Activated CD4-positive, alpha-beta T cell treated with anti-CD3 and anti-CD28 coated beads for 36 hours (primary cell): ENCODE measurements around the gene ZSCAN32. TPM values are rescaled to one million over a fixed set of nuclear protein-coding genes. Genes with fewer than 3 reads are reported as not detected.
A peak's percentile ranks its signal among the peaks of the same experiment; 100 is the strongest.

ENCODE experiments used
- ATAC-seq: fragments of 200-7000 bp; cut with Tn5 transposase; one replicate; pipeline ENCODE4 v1.10.0; 2021; ENCODE audit warnings: mild to moderate bottlenecking, moderate library complexity
- CTCF ChIA-PET: fragments of 350-600 bp; sonication (Branson Sonifier 250); formaldehyde crosslinking; loops from one replicate; lab custom pipeline; 2021; ENCODE audit warnings: antibody characterized with exemption; lab: Charles Lee
- POLR2A ChIA-PET: fragments of 350-600 bp; sonication (Branson Sonifier 250); formaldehyde crosslinking; loops from one replicate; lab custom pipeline; 2021; ENCODE audit warnings: antibody characterized with exemption, inconsistent platforms; lab: Charles Lee
- DNase-seq: peaks from one replicate; pipeline ENCODE4 v3.0.0-alpha.2; 2020
- H3K27ac Mint-ChIP-seq: one replicate; pipeline ENCODE4 v1.8.0; 2021; ENCODE audit warnings: mixed read lengths
- H3K27me3 Mint-ChIP-seq: one replicate; pipeline ENCODE4 v1.8.0; 2021; ENCODE audit warnings: mixed read lengths
- H3K36me3 Mint-ChIP-seq: one replicate; pipeline ENCODE4 v1.8.0; 2021; ENCODE audit warnings: low read depth, mixed read lengths
- H3K4me1 Mint-ChIP-seq: one replicate; pipeline ENCODE4 v1.8.0; 2021; ENCODE audit warnings: mixed read lengths
- H3K4me3 Mint-ChIP-seq: one replicate; pipeline ENCODE4 v1.8.0; 2021; ENCODE audit warnings: mild to moderate bottlenecking, moderate library complexity, mixed read lengths
- H3K9me3 Mint-ChIP-seq: one replicate; pipeline ENCODE4 v1.8.0; 2021; ENCODE audit warnings: low read depth, mixed read lengths
- intact Hi-C, 2 experiments: fragments of 100-400 bp; cut with DNase I in 1 of 2; cut with micrococcal nuclease in 1 of 2; formaldehyde crosslinking; loops; one replicate each; pipeline versions ENCODE4 v1.14.2 to v1.15.1; 2022 to 2024; cut with DNase I, micrococcal nuclease
- total RNA-seq, 2 experiments: library from RNA; stranded (reverse); gene quantifications; one replicate each; pipeline ENCODE4 v1.2.3, GENCODE V29; 2021

The ZSCAN32 gene
- total RNA-seq: 10 to 100 TPM; 15.7 to 17.4 TPM

DNA sequence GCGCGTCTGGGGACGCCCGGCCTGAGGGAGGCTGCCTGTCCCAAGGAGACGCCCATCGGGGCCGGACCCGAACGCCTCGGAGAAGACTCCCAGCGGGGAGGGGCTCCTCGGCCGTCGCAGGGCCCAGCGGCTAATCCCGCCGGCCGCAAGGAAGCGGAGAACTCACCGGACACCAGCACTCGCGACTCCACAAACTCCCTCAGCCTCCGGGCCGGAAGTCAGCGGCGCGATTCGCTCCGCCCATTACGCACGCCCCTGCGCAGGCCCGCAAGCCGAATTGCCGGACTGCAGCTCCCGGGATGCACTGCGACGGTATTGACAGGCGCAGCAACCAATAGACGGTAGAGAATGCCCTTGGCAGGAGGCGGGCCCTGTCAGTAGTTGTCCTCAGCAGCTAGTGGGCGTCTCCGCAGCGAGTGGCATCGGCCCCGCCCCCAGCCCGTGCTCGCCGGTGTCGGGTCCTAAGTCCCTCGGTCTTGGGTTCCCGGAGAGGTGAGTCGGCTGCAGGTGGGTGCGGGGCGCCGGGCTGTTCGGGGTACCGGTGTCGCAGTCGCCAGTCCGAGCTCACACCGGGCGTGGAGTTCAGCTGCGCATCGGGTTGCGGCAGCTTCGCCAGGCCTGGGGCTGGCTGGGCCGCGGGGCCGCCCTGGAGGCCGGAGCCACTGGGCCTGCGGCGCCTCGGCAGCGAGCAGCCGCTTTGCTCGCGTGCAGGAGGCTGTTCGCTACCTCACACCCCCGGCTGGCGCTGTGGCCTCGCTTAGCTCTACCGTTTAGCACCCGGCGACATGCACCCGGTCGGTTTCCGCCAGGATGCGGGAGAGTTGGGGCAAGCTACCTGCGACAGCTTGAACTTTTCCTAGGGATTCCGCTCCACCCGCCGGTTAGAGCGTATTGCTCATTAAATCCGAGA is at the start of gene ZSCAN32, which contains the start of gene ZNF174:
Gene ZSCAN32 (minus strand): TSS at position 226 of the 910 bp plus-strand sequence. CDS start 3,447 bp downstream, outside the sequence.
Gene ZNF174 (plus strand): TSS at position 437 of the 910 bp plus-strand sequence. CDS start 790 bp downstream, outside the sequence.
- peaks cover 26% of the 10 kb centered on the region for H3K9me3 Mint-ChIP-seq
- H3K27ac Mint-ChIP-seq: peak within 1 kb of the TSS; percentile 83
- peak within 1 kb of the TSS; percentile 91 for H3K4me3 Mint-ChIP-seq
- H3K27me3 Mint-ChIP-seq: no peaks in the 10 kb centered on the region
- POLR2A ChIA-PET: interaction anchor here (0.5 to 2.3 kb wide), 6 partner anchors 43 to 185 kb away, joined by 3 to 8 read pairs (median 5); partner anchors contain the start of genes NAA60 and ZNF597
- peaks cover 63% of the 10 kb centered on the region for H3K36me3 Mint-ChIP-seq
- H3K4me1 Mint-ChIP-seq: peaks cover 49% of the 10 kb centered on the region
- CTCF ChIA-PET: interaction anchor here (0.7 to 1.4 kb wide), 5 partner anchors 8 to 266 kb away, joined by 3 to 6 read pairs (median 3); partner anchors contain the start of genes NAA60, ZNF213 and ZNF597
- ATAC-seq (peak; percentile 99), DNase-seq (peak; percentile 99)
- intact Hi-C loops: loop anchor here (1.0 to 5.0 kb wide), 12 partner anchors 36 to 277 kb away; partner anchors contain the start of genes ZNF263 (in 2 of the 2), CLUAP1 (in 1 of the 2), NAA60 (in 1 of the 2) and SLX4 (in 1 of the 2)

- DNase-seq (peak; percentile 65), ATAC-seq (peak; percentile 70)
- intact Hi-C loops: loop anchor here in 1 of 2 experiments (5.0 kb wide), 2 partner anchors 58 to 77 kb away; partner anchors contain the start of gene CLUAP1
- ChIA-PET POLR2A (interaction anchor here (0.6 to 2.1 kb wide), 4 partner anchors 13 to 637 kb away, joined by 3 to 12 read pairs (median 6); partner anchors contain the start of genes ZNF174 and ZSCAN32), CTCF (interaction anchor here (0.7 to 2.2 kb wide), 5 partner anchors 13 to 314 kb away, joined by 3 to 7 read pairs (median 6); partner anchors contain the start of genes ZNF174 and ZSCAN32)
- Mint-ChIP-seq H3K9me3 (peaks cover 7% of the 10 kb centered on the region), H3K36me3 (peaks cover 30% of the 10 kb centered on the region), H3K27ac (peak overlapping the region; percentile 93), H3K4me1 (peaks cover 13% of the 10 kb centered on the region), H3K27me3 (no peaks in the 10 kb centered on the region), H3K4me3 (peak overlapping the region; percentile 97)
These were observed 43.2 kb upstream of the ZSCAN32 start for GRCh38 chr16:3444032-3444388.

GRCh38 chr16:3443108-3444031 is 42.6 kb upstream of the ZSCAN32 start, which contains the start of the genes NAA60 and ZNF597:
NAA60 (plus strand) TSS chr16:3443680; CDS start chr16:3476228, 32,548 bp downstream.
ZNF597 (minus strand) TSS chr16:3443504; CDS start chr16:3443153, 351 bp downstream.
- peaks cover 30% of the 10 kb centered on the region for H3K36me3 Mint-ChIP-seq
- ChIA-PET POLR2A (interaction anchor here (0.6 to 2.1 kb wide), 4 partner anchors 14 to 638 kb away, joined by 3 to 12 read pairs (median 6); partner anchors contain the start of genes ZNF174 and ZSCAN32), CTCF (interaction anchor here (0.7 to 2.2 kb wide), 5 partner anchors 9 to 314 kb away, joined by 3 to 7 read pairs (median 5); partner anchors contain the start of genes ZNF174 and ZSCAN32)
- peaks cover 7% of the 10 kb centered on the region for H3K9me3 Mint-ChIP-seq
- peak; percentile 88 for DNase-seq
- H3K4me1 Mint-ChIP-seq: peaks cover 13% of the 10 kb centered on the region
- peak within 1 kb of the TSS; percentile 97 for H3K4me3 Mint-ChIP-seq
- intact Hi-C loops: loop anchor here in 1 of 2 experiments (1.0 to 5.0 kb wide), 5 partner anchors 14 to 160 kb away; partner anchors contain the start of genes CLUAP1, ZNF174, ZNF263 and ZSCAN32
- peak within 1 kb of the TSS; percentile 93 for H3K27ac Mint-ChIP-seq
- peak; percentile 91 for ATAC-seq
- H3K27me3 Mint-ChIP-seq: no peaks in the 10 kb centered on the region

- intact Hi-C loops: loop anchor here in 1 of 2 experiments (5.0 kb wide), 2 partner anchors 63 to 72 kb away; partner anchors contain the start of gene CLUAP1
- ChIA-PET POLR2A (no interaction called here), CTCF (no interaction called here)
- H3K4me3 Mint-ChIP-seq: no peak overlapping the region
- H3K27ac Mint-ChIP-seq: no peak overlapping the region
- no peak for ATAC-seq
- DNase-seq: no peak
- peaks cover 7% of the 10 kb centered on the region for H3K9me3 Mint-ChIP-seq
- H3K36me3 Mint-ChIP-seq: peaks cover 26% of the 10 kb centered on the region
- H3K4me1 Mint-ChIP-seq: peaks cover 7% of the 10 kb centered on the region
- H3K27me3 Mint-ChIP-seq: no peaks in the 10 kb centered on the region
These were observed 38.8 kb upstream of the ZSCAN32 start for GRCh38 chr16:3439637-3440036.

DNA sequence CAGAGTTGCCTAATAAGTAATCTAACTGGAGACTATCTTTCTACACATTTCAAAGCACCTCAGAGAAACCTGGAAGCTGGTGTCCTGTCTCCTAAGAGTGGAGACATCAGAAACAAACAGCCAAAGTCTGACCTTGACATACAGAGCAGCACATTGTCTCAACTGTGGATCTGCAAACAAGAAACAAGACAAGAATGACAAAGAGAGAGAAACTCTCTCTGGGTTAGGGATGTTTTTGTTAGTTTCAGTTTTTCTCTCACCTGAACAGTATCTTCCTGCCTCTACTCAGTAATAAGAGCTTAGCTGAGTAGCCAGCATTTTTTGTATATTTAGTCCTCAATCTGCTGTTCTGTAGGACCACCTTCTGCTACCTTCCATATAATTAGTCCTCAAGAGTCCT is 33.6 kb upstream of the ZSCAN32 start:
- Mint-ChIP-seq H3K27me3 (no peaks in the 10 kb centered on the region), H3K27ac (no peak overlapping the region), H3K36me3 (peaks cover 18% of the 10 kb centered on the region), H3K9me3 (peaks cover 12% of the 10 kb centered on the region), H3K4me3 (no peak overlapping the region), H3K4me1 (peaks cover 16% of the 10 kb centered on the region)
- ChIA-PET POLR2A (no interaction called here), CTCF (no interaction called here)
- ATAC-seq (peak; percentile 28), DNase-seq (no peak)
- intact Hi-C loops: no loop called here

- Mint-ChIP-seq H3K4me3 (peak overlapping the region; percentile 65), H3K36me3 (peaks cover 15% of the 10 kb centered on the region), H3K4me1 (peaks cover 16% of the 10 kb centered on the region), H3K27ac (peak overlapping the region; percentile 67), H3K9me3 (peaks cover 12% of the 10 kb centered on the region), H3K27me3 (no peaks in the 10 kb centered on the region)
- ChIA-PET CTCF (interaction anchor here (0.7 to 1.4 kb wide), 3 partner anchors 48 to 168 kb away, joined by 3 to 4 read pairs (median 3); no protein-coding TSS in a partner anchor), POLR2A (no interaction called here)
- DNase-seq (peak; percentile 81), ATAC-seq (peak; percentile 96)
- intact Hi-C loops: no loop called here
These were observed 31.0 kb upstream of the ZSCAN32 start for GRCh38 chr16:3431779-3432219.

DNA sequence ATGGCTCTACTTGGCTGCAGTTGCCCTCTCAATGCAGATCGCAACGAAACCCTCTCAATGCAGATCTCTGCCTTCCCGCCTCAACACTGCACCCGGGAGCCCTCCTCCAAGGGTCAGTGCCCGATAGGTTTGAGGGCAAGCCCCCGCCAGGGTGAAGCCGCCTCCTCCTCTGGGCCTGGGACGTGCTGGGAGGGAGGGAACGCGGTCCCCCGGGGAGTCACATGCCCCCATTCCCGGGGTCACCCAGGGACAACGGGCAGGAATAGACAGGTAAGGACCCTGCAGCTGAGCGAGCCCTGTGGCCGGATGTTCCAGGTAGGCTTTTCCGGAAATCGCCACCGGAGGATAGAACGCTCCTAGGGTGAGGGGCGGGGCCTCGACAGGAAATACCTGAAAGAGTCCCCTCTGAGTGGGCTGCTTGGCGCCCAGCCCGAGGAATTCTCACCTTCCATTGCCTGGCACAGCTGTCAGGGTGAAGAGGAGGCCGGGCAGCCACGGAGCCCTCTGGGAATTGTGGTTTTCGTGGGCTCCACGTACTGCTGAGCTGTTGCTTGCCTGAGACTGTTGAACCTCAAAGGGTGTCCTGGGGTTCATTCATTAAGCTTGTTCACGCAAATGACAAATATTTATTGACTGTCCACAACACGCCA is 13.1 kb upstream of the ZSCAN32 start:
- H3K27ac Mint-ChIP-seq: no peak overlapping the region
- DNase-seq (no peak), ATAC-seq (no peak)
- no peaks in the 10 kb centered on the region for H3K27me3 Mint-ChIP-seq
- no peak overlapping the region for H3K4me3 Mint-ChIP-seq
- POLR2A ChIA-PET: no interaction called here
- H3K4me1 Mint-ChIP-seq: no peaks in the 10 kb centered on the region
- H3K9me3 Mint-ChIP-seq: peaks cover 43% of the 10 kb centered on the region
- intact Hi-C loops: no loop called here
- CTCF ChIA-PET: interaction anchor here (0.6 to 0.7 kb wide), 2 partner anchors 92 to 260 kb away, joined by 3 to 4 read pairs; no protein-coding TSS in a partner anchor
- H3K36me3 Mint-ChIP-seq: peaks cover 25% of the 10 kb centered on the region

- Mint-ChIP-seq H3K27ac (no peak overlapping the region), H3K27me3 (no peaks in the 10 kb centered on the region), H3K4me1 (peaks cover 6% of the 10 kb centered on the region), H3K36me3 (peaks cover 72% of the 10 kb centered on the region), H3K9me3 (peaks cover 57% of the 10 kb centered on the region), H3K4me3 (no peak overlapping the region)
- ChIA-PET POLR2A (no interaction called here), CTCF (interaction anchor here (1.3 kb wide), 1 partner anchor 35 kb away, joined by 5 read pairs; the partner anchor contains the start of genes NAA60 and ZNF597)
- no peak for DNase-seq
- no peak for ATAC-seq
- intact Hi-C loops: loop anchor here in 1 of 2 experiments (2.0 kb wide), 1 partner anchor 26 kb away; no protein-coding TSS in a partner anchor
These were observed 7.9 kb upstream of the ZSCAN32 start for GRCh38 chr16:3408561-3409197.
